H1 (cell line): Measurements from ENCODE around the gene ZNF488. TPM values are rescaled to one million over a fixed set of nuclear protein-coding genes. Genes with fewer than 3 reads are reported as not detected.

Source experiments
- CTCF ChIA-PET: fragments of 300-600 bp; sonication (Branson Sonifier 250); formaldehyde crosslinking; loops from one replicate; lab custom pipeline; 2021; ENCODE audit not compliant: partially characterized antibody; lab: Charles Lee
- POLR2A ChIA-PET: fragments of 300-600 bp; sonication (Branson Sonifier 250); formaldehyde crosslinking; loops from one replicate; lab custom pipeline; 2021; ENCODE audit warnings: inconsistent platforms; ENCODE audit not compliant: partially characterized antibody; lab: Charles Lee
- DNase-seq, 2 experiments: peaks; one replicate each; pipeline versions ENCODE4 v3.0.0 to v3.0.0-alpha.2; 2010 to 2022; ENCODE audit warnings: low spot score in 2 of 2, low read depth in 1 of 2, mixed read lengths in 1 of 2
- FAIRE-seq: peaks from 2 replicates; lab custom pipeline; 2011; peaks lifted over from hg19 to GRCh38; lab: Jason Lieb, UNC
- H2AFZ ChIP-seq: 2 replicates; pipeline ENCODE4 v1.8.1; 2012; ENCODE audit warnings: low read length, inconsistent platforms
- H2AK5ac ChIP-seq: 2 replicates; pipeline ENCODE4 v1.6.1; 2013; ENCODE audit warnings: low read depth, low read length
- H2BK120ac ChIP-seq: replicated peaks from 2 replicates; pipeline ENCODE3; 2013; ENCODE audit warnings: low read depth, low read length, inconsistent platforms
- H2BK12ac ChIP-seq: 2 replicates; pipeline ENCODE4 v1.6.1; 2013; ENCODE audit warnings: low read depth, low read length
- H2BK15ac ChIP-seq: 2 replicates; pipeline ENCODE4 v1.6.1; 2013; ENCODE audit warnings: low read length
- H2BK20ac ChIP-seq: 2 replicates; pipeline ENCODE4 v1.6.1; 2013; ENCODE audit warnings: low read length
- H2BK5ac ChIP-seq: 2 replicates; pipeline ENCODE4 v1.6.1; 2013; ENCODE audit warnings: low read depth, low read length
- H3K14ac ChIP-seq: 2 replicates; pipeline ENCODE4 v1.6.1; 2013; ENCODE audit warnings: inconsistent platforms; ENCODE audit not compliant: insufficient read length
- H3K18ac ChIP-seq: 2 replicates; pipeline ENCODE4 v1.6.1; 2013; ENCODE audit warnings: low read length; ENCODE audit errors: extremely low read depth
- H3K23ac ChIP-seq: 2 replicates; pipeline ENCODE4 v1.6.1; 2013; ENCODE audit warnings: inconsistent platforms; ENCODE audit not compliant: insufficient read length
- H3K23me2 ChIP-seq: 2 replicates; pipeline ENCODE4 v1.6.1; 2013; ENCODE audit warnings: low read depth, low read length
- H3K27ac ChIP-seq: 2 replicates; pipeline ENCODE4 v1.6.1; 2011; ENCODE audit warnings: low read depth, low read length, inconsistent platforms
- H3K27me3 ChIP-seq, 4 experiments: replicated peaks in 1 of 4; 1 replicate in 1 of 4; 2 replicates in 3 of 4; pipeline versions ENCODE4 v1.6.1 to v1.8.1; 2011 to 2013; ENCODE audit warnings: low read length in 3 of 4, mild to moderate bottlenecking in 3 of 4, inconsistent platforms in 2 of 4, mixed read lengths in 2 of 4, moderate library complexity in 1 of 4; ENCODE audit not compliant: control insufficient read depth in 3 of 4, insufficient read depth in 3 of 4; ENCODE audit errors: extremely low read depth in 1 of 4
- H3K36me3 ChIP-seq, 4 experiments: 2 replicates each; pipeline versions ENCODE4 v1.6.1 to v1.8.1; 2011 to 2013; ENCODE audit warnings: mild to moderate bottlenecking in 4 of 4, low read length in 3 of 4, moderate library complexity in 2 of 4, control low read depth in 1 of 4, inconsistent platforms in 1 of 4; ENCODE audit not compliant: insufficient read depth in 4 of 4, control insufficient read depth in 2 of 4
- H3K4ac ChIP-seq: replicated peaks from 2 replicates; pipeline ENCODE3; 2013; ENCODE audit warnings: low read length, low read depth, mixed read lengths, inconsistent platforms; ENCODE audit not compliant: insufficient read length
- H3K4me1 ChIP-seq, 4 experiments: replicated peaks in 1 of 4; 1 replicate in 1 of 4; 2 replicates in 3 of 4; pipeline versions ENCODE4 v1.6.1 to v1.8.1; 2011 to 2013; ENCODE audit warnings: low read length in 3 of 4, inconsistent platforms in 2 of 4, mixed read lengths in 1 of 4; ENCODE audit not compliant: insufficient read depth in 4 of 4, control insufficient read depth in 3 of 4
- H3K4me2 ChIP-seq, 2 experiments: 2 replicates each; pipeline versions ENCODE4 v1.6.1 to v1.8.1; 2011 to 2013; ENCODE audit warnings: low read depth in 2 of 2, low read length in 2 of 2, control low read depth in 1 of 2, inconsistent platforms in 1 of 2, mild to moderate bottlenecking in 1 of 2; ENCODE audit not compliant: insufficient read depth in 1 of 2
- H3K4me3 ChIP-seq, 4 experiments: fragments of 200-600, 300-600 bp in 1 of 4; sonication (generic), shearing (Covaris generic), sonication (Bioruptor Twin) in 1 of 4; 2 replicates each; pipeline versions ENCODE4 v1.5.1 to v1.8.1; 2011 to 2016; ENCODE audit warnings: low read length in 4 of 4, low read depth in 3 of 4, control low read depth in 2 of 4, inconsistent platforms in 2 of 4, mild to moderate bottlenecking in 2 of 4, mixed read lengths in 1 of 4, moderate library complexity in 1 of 4; ENCODE audit not compliant: insufficient read depth in 2 of 4; ENCODE audit errors: extremely low read depth in 1 of 4
- H3K56ac ChIP-seq: replicated peaks from 2 replicates; pipeline ENCODE3; 2013; ENCODE audit warnings: low read depth, mild to moderate bottlenecking, mixed read lengths, low read length, inconsistent platforms; ENCODE audit not compliant: insufficient read length
- H3K79me1 ChIP-seq: 2 replicates; pipeline ENCODE4 v1.6.1; 2013; ENCODE audit warnings: low read depth, low read length, control low read depth
- H3K79me2 ChIP-seq, 2 experiments: 2 replicates each; pipeline versions ENCODE4 v1.6.1 to v1.8.1; 2012 to 2013; ENCODE audit warnings: low read length in 2 of 2, mild to moderate bottlenecking in 2 of 2, inconsistent platforms in 1 of 2; ENCODE audit not compliant: insufficient read depth in 2 of 2, control insufficient read depth in 1 of 2
- H3K9ac ChIP-seq, 4 experiments: replicated peaks in 1 of 4; 1 replicate in 1 of 4; 2 replicates in 3 of 4; pipeline versions ENCODE4 v1.6.1 to v1.8.1; 2011 to 2013; ENCODE audit warnings: low read depth in 3 of 4, low read length in 3 of 4, control low read depth in 2 of 4, mild to moderate bottlenecking in 2 of 4, moderate library complexity in 2 of 4, inconsistent platforms in 1 of 4; ENCODE audit errors: extremely low read depth in 1 of 4
- H3K9me3 ChIP-seq, 2 experiments: 2 replicates each; pipeline versions ENCODE4 v1.6.1 to v1.8.1; 2012 to 2013; ENCODE audit warnings: mild to moderate bottlenecking in 2 of 2, moderate library complexity in 2 of 2, control low read depth in 1 of 2, inconsistent platforms in 1 of 2, low read depth in 1 of 2, low read length in 1 of 2, mixed read lengths in 1 of 2; ENCODE audit not compliant: insufficient read depth in 2 of 2
- H4K20me1 ChIP-seq, 2 experiments: replicated peaks in 1 of 2; 2 replicates each; pipeline versions ENCODE3 to v1.8.1; 2011 to 2013; ENCODE audit warnings: inconsistent platforms in 2 of 2, low read length in 2 of 2, mild to moderate bottlenecking in 1 of 2; ENCODE audit not compliant: insufficient read depth in 2 of 2, control insufficient read depth in 1 of 2
- H4K5ac ChIP-seq: 2 replicates; pipeline ENCODE4 v1.6.1; 2013; ENCODE audit warnings: low read length, low read depth, mixed read lengths, inconsistent platforms; ENCODE audit not compliant: insufficient read length
- H4K8ac ChIP-seq: 2 replicates; pipeline ENCODE4 v1.8.0; 2013; ENCODE audit warnings: mild to moderate bottlenecking, moderate library complexity, low read length, inconsistent platforms; ENCODE audit not compliant: insufficient read depth; ENCODE audit errors: extremely low read depth
- H4K91ac ChIP-seq: replicated peaks from 2 replicates; pipeline ENCODE3; 2013; ENCODE audit warnings: low read length, mixed read lengths, inconsistent platforms; ENCODE audit not compliant: insufficient read length
- CBX8 ChIP-seq: fragments of 300-800, 300-1000 bp; sonication (generic); IDR thresholded peaks from 2 replicates; pipeline ENCODE4 v1.7.1; 2016; ENCODE audit warnings: low read depth, low read length, borderline replicate concordance
- CHD1 ChIP-seq: IDR thresholded peaks from 2 replicates; pipeline ENCODE4 v1.6.1; 2012; ENCODE audit warnings: low read depth, low read length, improper control_type of control experiment
- GTF2F1 ChIP-seq: IDR thresholded peaks from 2 replicates; pipeline ENCODE4 v1.6.1; 2012; ENCODE audit warnings: low read depth, low read length, improper control_type of control experiment, borderline replicate concordance
- JUN ChIP-seq: IDR thresholded peaks from 2 replicates; pipeline ENCODE4 v1.6.1; 2011; ENCODE audit warnings: low read depth, mild to moderate bottlenecking, improper control_type of control experiment, low read length
- NANOG ChIP-seq: IDR thresholded peaks from 2 replicates; pipeline ENCODE4 v1.6.1; 2011; ENCODE audit warnings: low read length, low read depth, mild to moderate bottlenecking, inconsistent platforms; ENCODE audit not compliant: insufficient read depth, poor library complexity, severe bottlenecking
- POLR2A ChIP-seq, 2 experiments: IDR thresholded peaks; 1 replicate in 1 of 2; 2 replicates in 1 of 2; pipeline ENCODE4 v1.6.1; 2011; ENCODE audit warnings: low read depth in 2 of 2, low read length in 2 of 2, mild to moderate bottlenecking in 2 of 2; ENCODE audit errors: control extremely low read depth in 1 of 2
- RAD21 ChIP-seq, 2 experiments: IDR thresholded peaks in 1 of 2; conservative IDR thresholded peaks in 1 of 2; 2 replicates each; pipeline ENCODE4 v1.6.1; 2011; ENCODE audit warnings: low read depth in 2 of 2, low read length in 2 of 2, improper control_type of control experiment in 1 of 2, inconsistent platforms in 1 of 2, mild to moderate bottlenecking in 1 of 2, moderate library complexity in 1 of 2
- RBBP5 ChIP-seq: IDR thresholded peaks from 2 replicates; pipeline ENCODE4 v1.7.1; 2012; ENCODE audit warnings: low read depth, mild to moderate bottlenecking, inconsistent platforms, low read length, moderate library complexity, borderline replicate concordance
- RXRA ChIP-seq: IDR thresholded peaks from 2 replicates; pipeline ENCODE4 v1.6.1; 2011; ENCODE audit warnings: low read depth, mild to moderate bottlenecking, low read length, moderate library complexity; ENCODE audit not compliant: insufficient read depth
- SAP30 ChIP-seq: fragments of 300-600 bp; sonication (generic); IDR thresholded peaks from 2 replicates; pipeline ENCODE4 v1.7.1; 2012; ENCODE audit warnings: low read length, moderate library complexity, mild to moderate bottlenecking, inconsistent platforms; ENCODE audit not compliant: insufficient read depth, insufficient replicate concordance
- TAF1 ChIP-seq: IDR thresholded peaks from 2 replicates; pipeline ENCODE4 v1.6.1; 2011; ENCODE audit warnings: mild to moderate bottlenecking, low read depth, low read length
- TCF12 ChIP-seq: IDR thresholded peaks from 2 replicates; pipeline ENCODE4 v1.6.1; 2011; ENCODE audit warnings: low read depth, mild to moderate bottlenecking, low read length
- WGBS, 2 experiments: shearing (Covaris generic) in 1 of 2; methylation state at CpG; one replicate each; pipeline versions ENCODE4 v1.1.6 to v1.1.7; 2013 to 2015; ENCODE audit warnings: low lambda C conversion rate in 2 of 2, mixed read lengths in 2 of 2, inconsistent platforms in 1 of 2, low coverage in 1 of 2, missing lambda C conversion rate in 1 of 2; ENCODE audit not compliant: insufficient replicate concordance in 2 of 2, insufficient coverage in 1 of 2, insufficient read length in 1 of 2; ENCODE audit errors: extremely low coverage in 1 of 2, missing lambda C conversion rate in 1 of 2; 5-methylcytosine and 5-hydroxymethylcytosine counted together
- polyA plus RNA-seq, 7 experiments: library from polyadenylated mRNA; depleted of rRNA in 3 of 7; stranded (reverse) in 5 of 7; unstranded in 2 of 7; fragments of >200 nt in 5 of 7; fragments of 200-250 nt in 2 of 7; gene quantifications; 1 replicate in 5 of 7; 2 replicates in 1 of 7; 4 replicates in 1 of 7; pipeline versions ENCODE4 v1.2.1 to v1.2.3, GENCODE V29; 2011 to 2013; ENCODE audit warnings: missing spikeins in 2 of 7, mixed read lengths in 2 of 7
- total RNA-seq: library from RNA; stranded (reverse); fragmentation: NEBNext Ultra II Directional; extraction: Animal tissue kit (Norgen Biotek cat#: 25700); gene quantifications from 2 replicates; pipeline ENCODE4 v1.2.1, GENCODE V29; 2021

Gene ZNF488
- total and polyA plus RNA-seq, 2 of the 8 experiments (the other 6 are each of a cell fraction or from before 2014, with no cell fraction given): 7.9 to 11.4 TPM

DNA sequence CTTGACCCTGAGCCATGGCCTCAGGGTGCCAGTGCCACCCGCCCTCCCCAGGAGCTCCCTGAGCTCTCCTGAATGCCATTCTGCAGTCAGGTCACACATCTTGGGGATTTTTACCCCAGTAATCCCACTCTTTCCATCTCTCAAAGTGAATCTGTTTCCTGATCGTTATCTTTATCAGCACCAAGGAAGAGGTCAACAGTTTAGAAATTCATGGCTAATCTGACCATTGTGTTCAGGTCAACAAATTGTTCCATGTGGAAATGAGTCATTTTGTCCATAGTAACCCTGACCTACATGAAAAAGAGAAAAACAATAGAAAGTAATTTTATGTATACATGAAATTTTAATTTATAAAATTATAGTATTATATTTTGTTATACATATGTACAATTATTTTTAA, 28.8 kb upstream of the ZNF488 start:
- H3K9me3 ChIP-seq: no peaks in the 10 kb centered on the region
- no peak overlapping the region for H2BK20ac ChIP-seq
- WGBS, 2 experiments: 85% methylated on average over 2 of the region's 2 CpGs; no CpG with 5 or more reads in 1 of the 2 experiments
- no peak overlapping the region for H3K4ac ChIP-seq
- H4K91ac ChIP-seq: no peak overlapping the region
- no peak overlapping the region for H2AFZ ChIP-seq
- H3K27ac ChIP-seq: no peak overlapping the region
- no peaks in the 10 kb centered on the region for H3K27me3 ChIP-seq
- no peak overlapping the region for H3K9ac ChIP-seq
- peaks cover 0 to 3% of the 10 kb centered on the region in 2 experiments for H4K20me1 ChIP-seq
- no peak overlapping the region for H3K23ac ChIP-seq
- no peak overlapping the region for H3K14ac ChIP-seq
- POLR2A ChIA-PET: interaction anchor here (0.6 to 1.0 kb wide), 2 partner anchors 9 to 1819 kb away, joined by 3 to 4 read pairs; no protein-coding TSS in a partner anchor
- no peak for FAIRE-seq
- no peak overlapping the region for H2BK15ac ChIP-seq
- H2BK120ac ChIP-seq: no peak overlapping the region
- H3K79me1 ChIP-seq: no peaks in the 10 kb centered on the region
- no peak overlapping the region for H2AK5ac ChIP-seq
- H3K56ac ChIP-seq: no peak overlapping the region
- no peak overlapping the region for H2BK12ac ChIP-seq
- H3K18ac ChIP-seq: no peak overlapping the region
- H3K4me2 ChIP-seq: no peak overlapping the region
- CTCF ChIA-PET: interaction anchor here (0.6 to 1.6 kb wide), 3 partner anchors 9 to 34 kb away, joined by 3 to 5 read pairs (median 4); no protein-coding TSS in a partner anchor
- H3K23me2 ChIP-seq: peaks cover 9% of the 10 kb centered on the region; the same call in 1 of the 2 replicates
- H4K8ac ChIP-seq: no peak overlapping the region
- no peaks in the 10 kb centered on the region for H3K4me1 ChIP-seq
- no peak for DNase-seq
- H3K36me3 ChIP-seq: no peaks in the 10 kb centered on the region
- no peak overlapping the region for H3K4me3 ChIP-seq
- no peak overlapping the region for H4K5ac ChIP-seq
- no peak overlapping the region for H2BK5ac ChIP-seq
- no peaks in the 10 kb centered on the region for H3K79me2 ChIP-seq
- TF ChIP-seq SAP30 (no peak), RAD21 (IDR thresholded peaks at IDR 0.05 in 1 of 2, conservative IDR thresholded peaks at IDR 0.05 in 1 of 2; ENCODE audit: low read depth in 2 of 2, low read length in 2 of 2) (no peak), POLR2A (IDR thresholded peaks at IDR 0.05; ENCODE audit: control extremely low read depth in 1 of 2, low read depth in 2 of 2, low read length in 2 of 2) (no peak), TAF1 (no peak), GTF2F1 (no peak), CBX8 (no peak), JUN (no peak), CHD1 (no peak), RXRA (no peak), NANOG (no peak), TCF12 (no peak), RBBP5 (no peak)
